ENCODE data around the gene PXK.

DNA sequence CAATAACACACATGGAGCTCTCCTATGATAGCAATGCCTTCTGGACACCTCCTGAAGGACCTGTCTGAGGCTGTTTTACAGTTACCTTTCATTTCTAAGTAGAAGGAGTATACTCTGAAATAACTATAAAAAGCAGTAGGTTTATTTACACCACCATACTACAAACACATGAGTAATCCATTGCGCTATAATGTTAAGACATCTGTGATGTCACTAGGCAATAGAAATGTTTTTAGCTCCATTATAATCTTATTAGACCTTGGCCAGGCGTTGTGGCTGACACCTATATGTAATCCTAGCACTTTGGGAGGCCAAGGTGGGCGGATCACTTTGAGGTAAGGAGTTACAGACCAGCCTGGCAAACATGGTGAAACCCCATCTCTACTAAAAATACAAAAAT lies 24.7 kb downstream of the PXK start:
- TF ChIP-seq POLR2AphosphoS5 (IDR thresholded peaks at IDR 0.05) (no peak), EP300 (IDR thresholded peaks at IDR 0.05) (no peak), POLR2A (IDR thresholded peaks at IDR 0.05) (no peak)
- TF ChIP-seq, protein P1, sequence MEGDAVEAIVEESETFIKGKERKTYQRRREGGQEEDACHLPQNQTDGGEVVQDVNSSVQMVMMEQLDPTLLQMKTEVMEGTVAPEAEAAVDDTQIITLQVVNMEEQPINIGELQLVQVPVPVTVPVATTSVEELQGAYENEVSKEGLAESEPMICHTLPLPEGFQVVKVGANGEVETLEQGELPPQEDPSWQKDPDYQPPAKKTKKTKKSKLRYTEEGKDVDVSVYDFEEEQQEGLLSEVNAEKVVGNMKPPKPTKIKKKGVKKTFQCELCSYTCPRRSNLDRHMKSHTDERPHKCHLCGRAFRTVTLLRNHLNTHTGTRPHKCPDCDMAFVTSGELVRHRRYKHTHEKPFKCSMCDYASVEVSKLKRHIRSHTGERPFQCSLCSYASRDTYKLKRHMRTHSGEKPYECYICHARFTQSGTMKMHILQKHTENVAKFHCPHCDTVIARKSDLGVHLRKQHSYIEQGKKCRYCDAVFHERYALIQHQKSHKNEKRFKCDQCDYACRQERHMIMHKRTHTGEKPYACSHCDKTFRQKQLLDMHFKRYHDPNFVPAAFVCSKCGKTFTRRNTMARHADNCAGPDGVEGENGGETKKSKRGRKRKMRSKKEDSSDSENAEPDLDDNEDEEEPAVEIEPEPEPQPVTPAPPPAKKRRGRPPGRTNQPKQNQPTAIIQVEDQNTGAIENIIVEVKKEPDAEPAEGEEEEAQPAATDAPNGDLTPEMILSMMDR (IDR thresholded peaks at IDR 0.05) = no peak
